GDM1 (cell line): ENCODE results near the gene NXPE3.

ENCODE experiments used
- DNase-seq: peaks from one replicate; lab custom pipeline; 2025; lab: John Stamatoyannopoulos, UW

The NXPE3 gene

GRCh38 chr3:101829437-101829830 is 50.4 kb downstream of the NXPE3 start:
- no peak for DNase-seq

DNA sequence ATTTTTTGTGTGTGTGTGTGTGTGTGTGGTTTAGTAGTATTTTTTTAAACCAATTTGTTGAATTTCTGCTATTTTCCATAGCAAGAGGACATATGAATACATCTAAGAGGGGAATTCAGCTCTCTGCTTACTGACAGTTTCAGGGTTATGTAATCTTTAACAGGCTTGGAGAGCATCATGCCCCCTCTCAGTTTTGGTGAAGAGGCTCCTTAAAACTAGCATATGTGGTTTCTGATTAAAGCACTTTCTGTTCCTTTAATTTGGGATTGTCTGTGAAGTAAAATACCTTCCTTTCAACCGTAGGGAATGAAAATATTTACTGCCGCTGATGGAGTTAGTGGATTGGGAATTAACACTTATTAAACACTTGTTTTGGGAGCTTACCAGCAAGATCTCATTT is 50.9 kb downstream of the NXPE3 start:
- DNase-seq = no peak

GRCh38 chr3:101833446-101833974 is 54.5 kb downstream of the NXPE3 start:
- DNase-seq = no peak

DNA sequence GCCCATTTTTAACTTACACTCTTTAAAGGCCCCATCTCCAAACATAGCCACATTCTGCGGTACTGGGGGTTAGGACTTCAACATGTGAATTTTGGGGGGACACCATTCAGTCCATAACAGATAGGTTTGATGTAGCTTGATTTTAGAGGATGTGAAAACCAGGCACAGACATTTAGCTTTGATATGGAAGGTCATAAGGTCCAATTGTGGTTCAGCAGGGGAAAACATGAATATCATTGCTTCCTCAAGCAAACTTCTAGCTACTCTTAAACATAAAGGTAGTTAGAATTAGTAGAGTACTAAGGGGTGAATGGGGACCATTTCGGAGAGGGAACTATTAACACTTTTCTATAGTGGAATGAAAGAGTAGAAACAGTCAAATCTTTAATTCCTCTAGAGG is 56.7 kb downstream of the NXPE3 start:
- DNase-seq = no peak

DNA sequence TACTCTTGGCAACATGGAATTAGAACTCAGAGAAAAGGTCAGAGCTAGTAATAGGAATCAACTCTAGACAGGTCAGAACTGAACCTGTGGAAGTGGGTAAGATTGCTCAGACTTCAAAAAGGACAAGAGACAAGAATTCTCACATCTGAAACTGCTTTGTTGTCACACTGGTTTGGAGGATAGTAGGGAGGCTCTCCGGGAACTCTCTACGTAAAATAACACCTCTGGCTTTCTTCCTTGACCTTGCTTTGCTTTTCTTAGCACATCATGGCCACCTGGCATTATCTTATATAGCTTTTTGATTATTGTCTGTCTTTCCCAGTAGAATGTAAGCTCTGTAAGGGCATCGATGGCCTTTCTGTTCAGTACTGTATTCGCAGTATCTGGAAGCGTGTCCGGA is 57.1 kb downstream of the NXPE3 start:
- DNase-seq = no peak

DNA sequence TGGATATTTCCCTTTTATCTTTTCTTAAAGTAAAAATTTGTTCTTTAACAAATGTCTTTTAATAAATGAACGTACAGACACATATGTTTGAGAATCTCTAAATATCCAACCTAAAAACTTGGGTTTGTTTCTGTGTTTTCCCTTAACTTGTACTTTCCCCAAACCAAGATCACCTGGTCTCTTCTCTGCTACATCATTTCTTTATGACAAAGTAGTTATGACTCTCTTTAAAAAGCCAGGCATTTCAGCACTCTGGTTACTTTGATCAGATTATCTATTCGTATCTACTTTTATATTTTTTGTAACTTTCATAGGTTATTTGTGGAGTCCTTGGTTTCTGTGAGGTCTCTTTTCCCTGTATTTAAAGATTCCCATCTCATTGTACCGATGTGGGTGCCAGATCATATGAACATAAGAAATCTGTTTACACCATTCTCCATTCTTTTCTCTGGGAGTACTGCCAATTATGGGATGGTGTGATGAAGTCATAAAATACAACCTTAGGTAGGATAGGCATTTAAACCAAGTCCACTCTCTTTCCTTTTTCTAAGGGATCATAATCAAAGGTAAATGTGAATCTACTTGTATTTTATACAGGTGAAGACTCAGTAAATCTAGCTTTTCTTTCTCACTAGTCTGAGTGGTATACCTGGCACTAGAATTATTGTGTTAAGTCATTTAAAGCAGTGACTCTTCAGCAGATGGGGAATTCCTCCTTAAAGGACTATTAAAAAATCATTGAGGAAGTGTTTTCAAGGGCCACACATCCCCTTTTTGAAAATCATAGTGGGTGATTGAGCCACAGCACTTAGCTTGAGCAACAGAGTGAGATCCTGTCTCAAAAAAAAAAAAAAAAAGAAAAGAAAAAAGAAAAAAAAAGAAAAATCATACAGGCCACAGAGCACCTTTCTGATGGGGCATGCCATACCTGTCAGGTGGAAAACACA is 57.9 kb downstream of the NXPE3 start:
- no peak for DNase-seq

DNA sequence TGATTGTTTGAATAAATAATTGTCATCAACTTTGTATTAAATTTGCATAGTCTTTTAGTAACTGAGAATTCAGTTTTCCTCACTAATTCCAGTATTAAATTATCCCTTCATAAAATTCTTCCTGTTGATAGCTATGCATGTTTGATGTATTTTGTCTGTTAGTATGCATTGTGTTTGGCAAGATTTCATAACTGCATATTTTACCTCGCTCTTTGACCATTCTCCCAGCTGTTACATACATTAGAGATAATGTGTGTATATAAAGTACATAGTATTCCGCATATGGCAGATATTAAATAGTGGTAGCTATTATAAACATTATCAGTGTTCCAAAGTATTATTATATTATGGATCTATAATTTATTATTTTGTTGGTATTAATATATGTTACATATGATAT is 59.7 kb downstream of the NXPE3 start:
- DNase-seq = no peak

GRCh38 chr3:101840066-101840465 is 61.1 kb downstream of the NXPE3 start:
- no peak for DNase-seq

DNA sequence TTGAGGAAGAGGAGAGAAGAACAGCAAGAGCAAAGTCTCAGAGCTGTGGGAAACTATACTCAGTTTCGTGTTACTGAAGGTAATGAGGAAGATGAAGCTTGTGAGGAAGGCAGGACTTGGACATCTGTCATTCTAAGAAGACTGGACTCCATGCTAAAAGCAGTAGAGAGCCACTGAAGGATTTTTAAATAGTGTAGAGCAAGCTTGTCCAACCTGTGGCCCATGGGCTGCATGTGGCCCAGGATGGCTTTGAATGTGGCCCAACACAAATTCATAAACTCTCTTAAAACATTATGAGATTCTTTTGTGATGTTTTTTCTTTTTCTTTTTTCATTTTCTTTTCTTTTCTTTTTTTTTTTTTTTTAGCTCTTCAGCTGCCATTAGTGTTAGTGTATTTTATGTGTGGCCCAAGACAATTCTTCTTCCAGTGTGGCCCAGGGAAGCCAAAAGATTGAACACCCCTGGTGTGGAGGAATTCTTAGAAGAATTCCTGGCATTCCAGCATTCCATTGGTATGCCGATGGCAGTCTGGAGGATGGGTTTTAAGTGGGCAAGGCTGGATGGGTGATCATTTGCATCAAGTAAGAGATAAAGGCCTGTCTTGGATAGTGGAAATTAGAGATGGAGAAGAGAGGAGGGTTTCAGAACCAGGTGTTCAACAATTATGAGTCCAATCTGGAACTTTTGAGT is 63.4 kb downstream of the NXPE3 start:
- DNase-seq = no peak

GRCh38 chr3:101842935-101843330 is 63.9 kb downstream of the NXPE3 start:
- no peak for DNase-seq

GRCh38 chr3:101845425-101845824 is 66.4 kb downstream of the NXPE3 start:
- no peak for DNase-seq

DNA sequence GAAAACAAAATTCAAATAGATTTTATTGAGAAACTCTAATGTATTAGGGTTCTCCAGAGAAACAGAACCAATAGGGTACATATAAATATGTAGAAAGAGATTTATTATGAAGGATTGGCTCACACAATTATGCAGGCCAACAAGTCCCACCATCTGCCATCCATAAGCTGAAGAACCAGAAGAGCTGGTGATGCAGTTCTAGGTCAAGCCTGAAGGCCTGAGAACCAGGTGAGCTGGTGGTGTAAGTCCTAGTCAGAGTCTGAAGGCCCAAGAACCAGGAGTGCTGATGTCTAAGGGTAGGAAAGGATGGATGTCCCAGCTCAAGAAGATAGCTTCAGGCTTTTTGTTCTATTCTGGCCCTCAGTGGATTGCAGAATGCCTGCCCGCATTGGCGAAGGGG is 67.7 kb downstream of the NXPE3 start:
- DNase-seq = no peak

- no peak for DNase-seq
These were observed 68.3 kb downstream of the NXPE3 start for GRCh38 chr3:101847328-101847727.

- DNase-seq = no peak
These were observed 69.3 kb downstream of the NXPE3 start for GRCh38 chr3:101848326-101848725.

DNA sequence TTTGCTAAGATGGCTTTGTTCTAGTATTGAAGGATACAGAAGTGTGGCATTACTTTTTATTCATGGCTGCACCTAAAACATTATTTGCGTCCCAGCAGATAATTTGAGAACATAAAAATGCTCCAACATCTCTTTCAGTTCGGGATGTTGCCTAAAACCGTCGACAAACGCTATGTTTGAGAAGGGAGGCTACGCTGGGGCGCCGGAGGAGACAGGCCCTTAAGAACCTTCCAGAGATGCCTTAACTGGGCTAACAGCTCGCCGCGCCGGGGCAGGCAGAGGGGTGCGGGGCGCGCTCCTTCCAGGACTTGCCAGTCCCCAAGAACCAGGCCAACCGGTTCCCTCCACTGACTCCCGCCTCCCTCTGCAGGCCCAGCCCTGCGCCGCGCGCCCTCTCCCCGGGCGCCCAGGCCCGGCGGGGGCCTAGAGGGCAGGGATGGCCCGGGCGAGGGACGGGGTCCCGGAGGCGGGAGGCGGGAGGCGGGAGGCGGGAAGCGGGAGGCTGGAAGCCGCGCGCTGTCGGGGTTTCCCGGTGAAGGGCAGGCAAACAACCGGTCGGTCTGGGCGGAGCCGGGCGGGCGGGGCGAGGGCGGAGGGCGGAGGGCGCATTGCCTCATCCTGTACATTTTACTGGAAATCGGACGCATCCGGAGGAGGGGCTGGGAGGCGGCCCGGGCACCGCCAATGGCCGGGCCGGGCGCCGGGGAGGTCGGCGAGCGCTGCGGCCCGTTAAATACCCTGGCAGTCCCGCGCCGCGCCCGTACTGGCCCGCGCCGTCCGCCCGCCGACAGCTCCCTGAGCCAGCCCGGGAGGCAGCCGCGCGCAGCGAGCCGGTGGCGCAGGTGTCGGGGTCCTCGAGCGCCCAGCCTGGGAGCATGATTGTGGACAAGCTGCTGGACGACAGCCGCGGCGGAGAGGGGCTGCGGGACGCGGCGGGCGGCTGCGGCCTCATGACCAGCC is 70.0 kb downstream of the NXPE3 start, which contains the start of gene NFKBIZ:
Gene NFKBIZ, plus strand, starts transcription at position 761 of the 960 bp plus-strand sequence. Its CDS starts 115 bp downstream, at position 876.
- DNase-seq = no peak

DNA sequence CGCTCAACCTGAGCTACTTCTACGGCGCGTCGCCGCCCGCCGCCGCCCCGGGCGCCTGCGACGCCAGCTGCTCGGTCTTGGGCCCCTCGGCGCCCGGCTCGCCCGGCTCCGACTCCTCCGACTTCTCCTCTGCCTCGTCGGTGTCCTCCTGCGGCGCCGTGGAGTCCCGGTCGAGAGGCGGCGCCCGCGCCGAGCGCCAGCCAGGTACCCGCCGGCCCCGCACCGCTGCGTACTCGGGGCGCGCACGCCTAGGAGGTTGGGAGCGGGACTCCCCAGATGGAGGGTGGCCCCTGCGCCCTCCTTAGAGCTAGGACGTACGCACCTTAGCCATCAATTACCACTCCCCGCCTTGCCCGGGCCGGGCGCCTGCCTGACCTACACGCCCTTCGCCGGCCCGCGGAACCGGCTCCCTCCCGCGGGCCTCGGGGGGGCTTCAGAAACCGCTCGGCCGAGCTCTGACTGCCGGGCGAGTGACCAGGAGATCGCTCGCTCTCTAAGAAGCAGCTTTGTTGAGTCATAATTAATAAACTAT is 70.8 kb downstream of the NXPE3 start:
- DNase-seq = peak; percentile 7

DNA sequence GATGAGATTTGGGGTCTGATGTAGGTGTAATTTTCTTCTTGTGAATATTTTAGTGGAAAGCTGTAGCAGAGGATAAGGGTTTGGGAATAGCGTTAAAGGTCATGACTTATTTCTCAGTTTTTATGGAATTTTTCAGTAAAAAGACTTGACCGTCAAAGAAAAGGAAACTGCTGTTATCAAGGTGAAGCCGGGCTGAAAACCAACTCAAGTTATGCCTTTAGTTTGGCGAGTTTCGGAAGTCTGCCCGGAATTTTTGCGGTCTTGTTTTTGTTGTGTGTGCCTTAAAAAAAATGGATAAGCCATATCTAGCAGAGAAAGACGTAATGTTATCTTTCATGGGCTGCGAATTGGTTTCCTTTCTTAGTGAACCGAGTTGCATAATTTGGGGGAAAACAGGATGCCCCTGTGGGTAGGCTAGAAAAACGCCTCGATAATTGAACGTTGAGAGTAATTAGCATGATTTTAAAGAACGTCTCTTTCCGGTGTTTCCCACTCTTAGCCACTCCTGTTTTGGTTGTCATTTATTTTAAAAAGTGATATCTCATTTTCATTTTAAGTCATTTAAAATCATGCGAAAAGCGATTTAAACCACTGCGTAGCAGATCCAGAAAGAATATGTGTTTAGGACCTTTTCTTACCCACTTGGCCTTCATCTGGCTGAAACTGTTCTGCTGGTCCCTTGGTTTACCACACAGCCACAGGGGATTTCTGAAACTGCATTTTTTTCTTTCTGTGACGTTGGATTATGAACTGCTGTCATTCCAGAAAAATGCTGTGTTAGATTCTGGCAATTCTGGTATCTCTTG is 71.4 kb downstream of the NXPE3 start:
- DNase-seq = peak; percentile 67

GRCh38 chr3:101851072-101851770 is 72.2 kb downstream of the NXPE3 start:
- DNase-seq = no peak

DNA sequence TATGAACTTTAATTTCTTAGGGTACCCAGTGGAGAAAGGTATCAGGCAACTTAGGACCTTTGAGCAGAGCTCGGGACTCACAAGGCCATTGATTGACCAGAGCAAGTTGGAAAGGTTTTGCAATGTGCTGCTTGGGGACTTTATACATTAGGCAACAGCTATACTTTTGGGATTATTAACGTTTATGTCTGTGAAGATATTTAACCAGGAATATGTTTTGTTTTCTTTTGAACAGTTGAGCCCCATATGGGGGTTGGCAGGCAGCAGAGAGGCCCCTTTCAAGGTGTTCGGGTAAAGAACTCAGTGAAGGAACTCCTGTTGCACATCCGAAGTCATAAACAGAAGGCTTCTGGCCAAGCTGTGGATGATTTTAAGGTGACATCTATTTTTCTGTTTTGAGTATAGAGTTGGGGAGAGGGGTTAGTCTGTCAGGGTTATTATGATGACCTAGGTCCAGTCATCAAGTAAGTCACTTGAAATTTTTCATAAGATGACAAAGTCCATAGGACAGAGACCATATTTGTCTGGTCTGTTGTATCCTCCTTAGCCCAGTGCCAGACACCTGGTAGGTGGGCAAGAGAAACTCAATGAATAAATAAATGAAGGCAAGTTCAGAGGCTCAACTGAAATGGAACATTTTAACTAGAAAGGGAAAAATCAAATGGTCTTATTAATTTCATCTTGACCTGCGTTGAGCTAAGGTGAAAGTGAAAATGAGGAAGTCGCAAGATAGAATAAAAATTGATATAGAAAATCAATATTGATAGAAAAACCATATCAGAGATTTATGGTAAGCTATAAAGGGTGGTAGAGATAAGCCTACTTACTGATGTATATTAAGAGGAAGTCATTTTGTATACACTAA is 73.1 kb downstream of the NXPE3 start:
- DNase-seq = no peak
